ENCODE data around the gene THOC6.

GRCh38 chr16:2974319-2975056 is 49.3 kb upstream of the THOC6 start:
- TF ChIP-seq, protein P1, sequence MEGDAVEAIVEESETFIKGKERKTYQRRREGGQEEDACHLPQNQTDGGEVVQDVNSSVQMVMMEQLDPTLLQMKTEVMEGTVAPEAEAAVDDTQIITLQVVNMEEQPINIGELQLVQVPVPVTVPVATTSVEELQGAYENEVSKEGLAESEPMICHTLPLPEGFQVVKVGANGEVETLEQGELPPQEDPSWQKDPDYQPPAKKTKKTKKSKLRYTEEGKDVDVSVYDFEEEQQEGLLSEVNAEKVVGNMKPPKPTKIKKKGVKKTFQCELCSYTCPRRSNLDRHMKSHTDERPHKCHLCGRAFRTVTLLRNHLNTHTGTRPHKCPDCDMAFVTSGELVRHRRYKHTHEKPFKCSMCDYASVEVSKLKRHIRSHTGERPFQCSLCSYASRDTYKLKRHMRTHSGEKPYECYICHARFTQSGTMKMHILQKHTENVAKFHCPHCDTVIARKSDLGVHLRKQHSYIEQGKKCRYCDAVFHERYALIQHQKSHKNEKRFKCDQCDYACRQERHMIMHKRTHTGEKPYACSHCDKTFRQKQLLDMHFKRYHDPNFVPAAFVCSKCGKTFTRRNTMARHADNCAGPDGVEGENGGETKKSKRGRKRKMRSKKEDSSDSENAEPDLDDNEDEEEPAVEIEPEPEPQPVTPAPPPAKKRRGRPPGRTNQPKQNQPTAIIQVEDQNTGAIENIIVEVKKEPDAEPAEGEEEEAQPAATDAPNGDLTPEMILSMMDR (IDR thresholded peaks at IDR 0.05; ENCODE audit: extremely low read depth in 1 of 2, insufficient read depth in 1 of 2, low read depth in 1 of 2, low read length in 2 of 2): no peak
- TF ChIP-seq JUN (IDR thresholded peaks at IDR 0.05; ENCODE audit: borderline replicate concordance, insufficient read depth, insufficient read length, low read depth): no peak
- no peak for TF ChIP-seq EZH2 (IDR thresholded peaks at IDR 0.05; ENCODE audit: borderline replicate concordance, low read depth, low read length, severe bottlenecking)
- TF ChIP-seq POLR2A (IDR thresholded peaks at IDR 0.05; ENCODE audit: low read depth, low read length): no peak
- no peak for TF ChIP-seq FOS (IDR thresholded peaks at IDR 0.05; ENCODE audit: borderline replicate concordance, insufficient read depth, low read length)
- TF ChIP-seq, protein P2, sequence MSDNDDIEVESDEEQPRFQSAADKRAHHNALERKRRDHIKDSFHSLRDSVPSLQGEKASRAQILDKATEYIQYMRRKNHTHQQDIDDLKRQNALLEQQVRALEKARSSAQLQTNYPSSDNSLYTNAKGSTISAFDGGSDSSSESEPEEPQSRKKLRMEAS (IDR thresholded peaks at IDR 0.05; ENCODE audit: insufficient read depth, insufficient read length): no peak

All from endothelial cell of umbilical vein (primary cell).